Mucosa of descending colon (tissue), 3 donors: ENCODE data around the gene SNRPF. TPM values are rescaled to one million over a fixed set of nuclear protein-coding genes. Genes with fewer than 3 reads are reported as not detected.

Source experiments
- ATAC-seq: fragments of 200-7000 bp; cut with Tn5 transposase; one replicate; pipeline ENCODE4 v1.9.1; 2020; ENCODE audit warnings: mild to moderate bottlenecking, moderate library complexity
- DNase-seq, 3 donors: peaks; one replicate each; pipeline ENCODE4 v3.0.0-alpha.2; 2020
- H3K36me3 ChIP-seq: fragments of 200-600 bp; one replicate; pipeline ENCODE4 v1.8.0; 2021; ENCODE audit warnings: low read depth, mild to moderate bottlenecking
- H3K4me1 ChIP-seq: fragments of 200-600 bp; one replicate; pipeline ENCODE4 v1.8.0; 2021; ENCODE audit warnings: low read depth, mild to moderate bottlenecking
- H3K4me3 ChIP-seq: fragments of 200-600 bp; one replicate; pipeline ENCODE4 v1.8.0; 2021; ENCODE audit warnings: mild to moderate bottlenecking
- H3K9me3 ChIP-seq: fragments of 200-600 bp; one replicate; pipeline ENCODE4 v1.8.0; 2021; ENCODE audit warnings: mild to moderate bottlenecking
- CTCF ChIP-seq: fragments of 200-600 bp; IDR thresholded peaks from one replicate; pipeline ENCODE4 v1.8.0; 2022; ENCODE audit warnings: antibody characterized with exemption, mild to moderate bottlenecking
- intact Hi-C, 2 donors: fragments of 100-400 bp; cut with DNase I in 1 of 2; cut with micrococcal nuclease in 1 of 2; formaldehyde crosslinking; loops; one replicate each; pipeline versions ENCODE4 v1.11.0 to v1.11.1; 2022; cut with DNase I, micrococcal nuclease
- total RNA-seq, 3 donors: library from RNA; stranded (reverse); fragmentation: NEBNext Ultra II Directional in 2 of 3; extraction: Animal tissue kit (Norgen Biotek cat#: 25700) in 2 of 3; gene quantifications; one replicate each; pipeline versions ENCODE4 v1.2.1 to v1.2.4, GENCODE V29; 2021 to 2023
- donor health status: DM: no; HTN: no; CAD: no; lungs with moderate emphysema.
- donor health status: DM: no; HTN: no; CAD: no.
- donor health status: DM: no; HTN: yes; CAD: no.

SNRPF gene
- total RNA-seq, 3 donors from 2014 or later: 12.2 to 21.5 (median 13.7) TPM

GRCh38 chr12:95887311-95887710, 28.6 kb downstream of the SNRPF start:
- ATAC-seq: no peak

GRCh38 chr12:95890958-95891357, 32.2 kb downstream of the SNRPF start:
- H3K9me3 ChIP-seq: no peaks in the 10 kb centered on the region
- no peak for ATAC-seq
- H3K4me1 ChIP-seq: no peaks in the 10 kb centered on the region
- TF ChIP-seq CTCF: no peak
- no peaks in the 10 kb centered on the region for H3K36me3 ChIP-seq
- no peak overlapping the region for H3K4me3 ChIP-seq
- intact Hi-C loops: no loop called here
- DNase-seq: no peak

More at GRCh38 chr12:95887311-95887710, 28.6 kb downstream of the SNRPF start:
- H3K4me1 ChIP-seq: no peaks in the 10 kb centered on the region
- TF ChIP-seq CTCF: no peak
- H3K36me3 ChIP-seq: no peaks in the 10 kb centered on the region
- DNase-seq: no peak
- no peak overlapping the region for H3K4me3 ChIP-seq
- intact Hi-C loops: no loop called here
- peaks cover 4% of the 10 kb centered on the region for H3K9me3 ChIP-seq

GRCh38 chr12:95896846-95897245, 38.1 kb downstream of the SNRPF start:
- ATAC-seq (no peak), DNase-seq (no peak)
- Histone ChIP-seq H3K36me3 (no peaks in the 10 kb centered on the region), H3K9me3 (no peaks in the 10 kb centered on the region), H3K4me1 (no peaks in the 10 kb centered on the region), H3K4me3 (no peak overlapping the region)
- intact Hi-C loops: no loop called here
- TF ChIP-seq CTCF: no peak

- ATAC-seq (no peak), DNase-seq (no peak)
- Histone ChIP-seq H3K9me3 (no peaks in the 10 kb centered on the region), H3K4me3 (no peak overlapping the region), H3K4me1 (no peaks in the 10 kb centered on the region), H3K36me3 (no peaks in the 10 kb centered on the region)
- TF ChIP-seq CTCF: no peak
- intact Hi-C loops: no loop called here
Observed at GRCh38 chr12:95898081-95898480, 39.3 kb downstream of the SNRPF start.

GRCh38 chr12:95908573-95908972, 49.8 kb downstream of the SNRPF start:
- H3K9me3 ChIP-seq: no peaks in the 10 kb centered on the region
- DNase-seq (no peak), ATAC-seq (no peak)
- no peak overlapping the region for H3K4me3 ChIP-seq
- intact Hi-C loops: no loop called here
- H3K36me3 ChIP-seq: no peaks in the 10 kb centered on the region
- H3K4me1 ChIP-seq: no peaks in the 10 kb centered on the region
- TF ChIP-seq CTCF: no peak

GRCh38 chr12:95909871-95910270, 51.1 kb downstream of the SNRPF start:
- no peak for TF ChIP-seq CTCF
- ATAC-seq (no peak), DNase-seq (no peak)
- intact Hi-C loops: no loop called here
- Histone ChIP-seq H3K36me3 (no peaks in the 10 kb centered on the region), H3K4me1 (no peaks in the 10 kb centered on the region), H3K9me3 (no peaks in the 10 kb centered on the region), H3K4me3 (no peak overlapping the region)
